NCI-H526 treated with DMSO at 0.1 percent for 48 hours (cell line): ENCODE results near the gene HDAC11.
"Not testable (repeated sequence)": the region's sequence is repeated elsewhere in the genome, so short reads cannot be mapped to it uniquely, and the experiment has no call there.

Source experiments
- DNase-seq: peaks from one replicate; lab custom pipeline; 2025; lab: John Stamatoyannopoulos, UW

Gene HDAC11

GRCh38 chr3:13470894-13471574 lies 9.1 kb upstream of the HDAC11 start:
- peak; percentile 3 for DNase-seq

- no peak for DNase-seq
Measured at GRCh38 chr3:13472286-13472685, 7.8 kb upstream of the HDAC11 start.

- DNase-seq = no peak
Measured at GRCh38 chr3:13473020-13473419, 7.1 kb upstream of the HDAC11 start.

GRCh38 chr3:13474021-13474420 lies 6.1 kb upstream of the HDAC11 start:
- no peak for DNase-seq

- no peak for DNase-seq
Measured at GRCh38 chr3:13474776-13475303, 5.3 kb upstream of the HDAC11 start.

- DNase-seq = no peak
Measured at GRCh38 chr3:13475871-13476590, 4.1 kb upstream of the HDAC11 start.

GRCh38 chr3:13477943-13478342 lies 2.2 kb upstream of the HDAC11 start:
- no peak for DNase-seq

- no peak for DNase-seq
Measured at GRCh38 chr3:13479332-13479581, 849 bp upstream of the HDAC11 start.

GRCh38 chr3:13480340-13481318 lies 523 bp downstream of the HDAC11 start:
- peak; percentile 5 for DNase-seq

GRCh38 chr3:13482106-13482690 lies 2.1 kb downstream of the HDAC11 start:
- DNase-seq = no peak

GRCh38 chr3:13483286-13483685 lies 3.2 kb downstream of the HDAC11 start:
- DNase-seq = no peak

GRCh38 chr3:13483988-13484695 lies 4.0 kb downstream of the HDAC11 start:
- DNase-seq = no peak

GRCh38 chr3:13484851-13485590 lies 4.9 kb downstream of the HDAC11 start:
- DNase-seq = no peak

- DNase-seq = not testable (repeated sequence)
Measured at GRCh38 chr3:13485630-13486562, 5.8 kb downstream of the HDAC11 start.

GRCh38 chr3:13487403-13487802 lies 7.3 kb downstream of the HDAC11 start:
- DNase-seq = no peak

- DNase-seq = no peak
Measured at GRCh38 chr3:13491206-13491974, 11.3 kb downstream of the HDAC11 start.

GRCh38 chr3:13492048-13492447 lies 11.9 kb downstream of the HDAC11 start:
- no peak for DNase-seq

- DNase-seq = no peak
Measured at GRCh38 chr3:13492976-13493866, 13.1 kb downstream of the HDAC11 start.
